GM18499 (cell line): Measurements from ENCODE around the gene ROR2.
"Not testable (repeated sequence)": the region's sequence is repeated elsewhere in the genome, so short reads cannot be mapped to it uniquely, and the experiment has no call there.

Experiments used
- ATAC-seq: cut with Tn5 transposase; IDR thresholded peaks from one replicate; pipeline ENCODE4 v1.9.1; 2021; ENCODE audit warnings: moderate number of reproducible peaks; ENCODE audit not compliant: insufficient read depth, unreplicated experiment

ROR2 gene

GRCh38 chr9:91622121-91622520, 327.9 kb downstream of the ROR2 start:
- ATAC-seq = not testable (repeated sequence)

GRCh38 chr9:91614044-91614443, 336.0 kb downstream of the ROR2 start:
- not testable (repeated sequence) for ATAC-seq

- ATAC-seq = no peak
These were observed 338.4 kb downstream of the ROR2 start for GRCh38 chr9:91611582-91611981.

GRCh38 chr9:91606255-91606995, 343.6 kb downstream of the ROR2 start:
- no peak for ATAC-seq

- no peak for ATAC-seq
These were observed 345.4 kb downstream of the ROR2 start for GRCh38 chr9:91604451-91605179.

GRCh38 chr9:91603932-91604331, 346.1 kb downstream of the ROR2 start:
- ATAC-seq = no peak

- ATAC-seq = no peak
These were observed 350.5 kb downstream of the ROR2 start for GRCh38 chr9:91599564-91599963.

- no peak for ATAC-seq
These were observed 358.4 kb downstream of the ROR2 start for GRCh38 chr9:91591627-91592026.

- ATAC-seq = no peak
These were observed 360.9 kb downstream of the ROR2 start for GRCh38 chr9:91589101-91589553.

GRCh38 chr9:91586282-91586681, 363.7 kb downstream of the ROR2 start:
- ATAC-seq = no peak

- no peak for ATAC-seq
These were observed 366.1 kb downstream of the ROR2 start for GRCh38 chr9:91583966-91584365.

- ATAC-seq = no peak
These were observed 366.7 kb downstream of the ROR2 start for GRCh38 chr9:91583161-91583875.

GRCh38 chr9:91582181-91582580, 367.8 kb downstream of the ROR2 start:
- no peak for ATAC-seq

- no peak for ATAC-seq
These were observed 369.9 kb downstream of the ROR2 start for GRCh38 chr9:91580136-91580535.

- ATAC-seq = no peak
These were observed 371.1 kb downstream of the ROR2 start for GRCh38 chr9:91578911-91579310.

GRCh38 chr9:91577633-91578061, 372.4 kb downstream of the ROR2 start:
- no peak for ATAC-seq

GRCh38 chr9:91572811-91573210, 377.2 kb downstream of the ROR2 start:
- ATAC-seq = no peak

- ATAC-seq = no peak
These were observed 378.0 kb downstream of the ROR2 start for GRCh38 chr9:91572044-91572443.

- no peak for ATAC-seq
These were observed 379.0 kb downstream of the ROR2 start for GRCh38 chr9:91571036-91571435.

GRCh38 chr9:91567642-91568274, 382.3 kb downstream of the ROR2 start:
- ATAC-seq = no peak
